ENCODE data around the gene FNDC3B. TPM values are rescaled to one million over a fixed set of nuclear protein-coding genes. Genes with fewer than 3 reads are reported as not detected.

The FNDC3B gene
- total RNA-seq, 1 donor from 2014 or later, result 71.3 TPM

- TF ChIP-seq CTCF (IDR thresholded peaks at IDR 0.05; ENCODE audit: insufficient read depth, low read length, poor library complexity, severe bottlenecking), result no peak
- DNase-seq (ENCODE audit: low read depth), result no peak
- no peaks in the 10 kb centered on the region for H3K36me3 ChIP-seq (ENCODE audit: control insufficient read depth, insufficient read depth, low read length)
- H3K27me3 ChIP-seq (ENCODE audit: control insufficient read depth, insufficient read depth, low read length), result no peaks in the 10 kb centered on the region
- no peak overlapping the region for H3K4me3 ChIP-seq (ENCODE audit: low read depth, low read length)
Observed at GRCh38 chr3:172388412-172389078, 349.2 kb downstream of the FNDC3B start.

- H3K27me3 ChIP-seq (ENCODE audit: control insufficient read depth, insufficient read depth, low read length), result no peaks in the 10 kb centered on the region
- TF ChIP-seq CTCF (IDR thresholded peaks at IDR 0.05; ENCODE audit: insufficient read depth, low read length, poor library complexity, severe bottlenecking), result no peak
- no peak overlapping the region for H3K4me3 ChIP-seq (ENCODE audit: low read depth, low read length)
- no peaks in the 10 kb centered on the region for H3K36me3 ChIP-seq (ENCODE audit: control insufficient read depth, insufficient read depth, low read length)
- no peak for DNase-seq (ENCODE audit: low read depth)
Observed at GRCh38 chr3:172390792-172391191, 351.4 kb downstream of the FNDC3B start.

GRCh38 chr3:172391592-172392302 is 352.4 kb downstream of the FNDC3B start:
- H3K36me3 ChIP-seq (ENCODE audit: control insufficient read depth, insufficient read depth, low read length), result no peaks in the 10 kb centered on the region
- H3K27me3 ChIP-seq (ENCODE audit: control insufficient read depth, insufficient read depth, low read length), result no peaks in the 10 kb centered on the region
- no peak overlapping the region for H3K4me3 ChIP-seq (ENCODE audit: low read depth, low read length)
- no peak for DNase-seq (ENCODE audit: low read depth)
- no peak for TF ChIP-seq CTCF (IDR thresholded peaks at IDR 0.05; ENCODE audit: insufficient read depth, low read length, poor library complexity, severe bottlenecking)

GRCh38 chr3:172394692-172395091 is 355.3 kb downstream of the FNDC3B start:
- no peaks in the 10 kb centered on the region for H3K36me3 ChIP-seq (ENCODE audit: control insufficient read depth, insufficient read depth, low read length)
- no peak for DNase-seq (ENCODE audit: low read depth)

GRCh38 chr3:172396400-172396799 is 357.0 kb downstream of the FNDC3B start:
- no peak overlapping the region for H3K4me3 ChIP-seq (ENCODE audit: low read depth, low read length)
- H3K36me3 ChIP-seq (ENCODE audit: control insufficient read depth, insufficient read depth, low read length), result no peaks in the 10 kb centered on the region
- no peaks in the 10 kb centered on the region for H3K27me3 ChIP-seq (ENCODE audit: control insufficient read depth, insufficient read depth, low read length)
- no peak for DNase-seq (ENCODE audit: low read depth)
- no peak for TF ChIP-seq CTCF (IDR thresholded peaks at IDR 0.05; ENCODE audit: insufficient read depth, low read length, poor library complexity, severe bottlenecking)

More at GRCh38 chr3:172394692-172395091, 355.3 kb downstream of the FNDC3B start:
- Histone ChIP-seq H3K4me3 (ENCODE audit: low read depth, low read length) (no peak overlapping the region), H3K27me3 (ENCODE audit: control insufficient read depth, insufficient read depth, low read length) (no peaks in the 10 kb centered on the region)
- no peak for TF ChIP-seq CTCF (IDR thresholded peaks at IDR 0.05; ENCODE audit: insufficient read depth, low read length, poor library complexity, severe bottlenecking)

Data from kidney epithelial cell (primary cell).